ENCODE data around the gene RPP25L. TPM values are rescaled to one million over a fixed set of nuclear protein-coding genes. Genes with fewer than 3 reads are reported as not detected.

The RPP25L gene
- total and polyA plus RNA-seq, 9 of the 15 experiments (the other 6 are each of a cell fraction or from before 2014, with no cell fraction given): 16.3 to 43.7 (median 29.0) TPM

- TF ChIP-seq, protein P1, sequence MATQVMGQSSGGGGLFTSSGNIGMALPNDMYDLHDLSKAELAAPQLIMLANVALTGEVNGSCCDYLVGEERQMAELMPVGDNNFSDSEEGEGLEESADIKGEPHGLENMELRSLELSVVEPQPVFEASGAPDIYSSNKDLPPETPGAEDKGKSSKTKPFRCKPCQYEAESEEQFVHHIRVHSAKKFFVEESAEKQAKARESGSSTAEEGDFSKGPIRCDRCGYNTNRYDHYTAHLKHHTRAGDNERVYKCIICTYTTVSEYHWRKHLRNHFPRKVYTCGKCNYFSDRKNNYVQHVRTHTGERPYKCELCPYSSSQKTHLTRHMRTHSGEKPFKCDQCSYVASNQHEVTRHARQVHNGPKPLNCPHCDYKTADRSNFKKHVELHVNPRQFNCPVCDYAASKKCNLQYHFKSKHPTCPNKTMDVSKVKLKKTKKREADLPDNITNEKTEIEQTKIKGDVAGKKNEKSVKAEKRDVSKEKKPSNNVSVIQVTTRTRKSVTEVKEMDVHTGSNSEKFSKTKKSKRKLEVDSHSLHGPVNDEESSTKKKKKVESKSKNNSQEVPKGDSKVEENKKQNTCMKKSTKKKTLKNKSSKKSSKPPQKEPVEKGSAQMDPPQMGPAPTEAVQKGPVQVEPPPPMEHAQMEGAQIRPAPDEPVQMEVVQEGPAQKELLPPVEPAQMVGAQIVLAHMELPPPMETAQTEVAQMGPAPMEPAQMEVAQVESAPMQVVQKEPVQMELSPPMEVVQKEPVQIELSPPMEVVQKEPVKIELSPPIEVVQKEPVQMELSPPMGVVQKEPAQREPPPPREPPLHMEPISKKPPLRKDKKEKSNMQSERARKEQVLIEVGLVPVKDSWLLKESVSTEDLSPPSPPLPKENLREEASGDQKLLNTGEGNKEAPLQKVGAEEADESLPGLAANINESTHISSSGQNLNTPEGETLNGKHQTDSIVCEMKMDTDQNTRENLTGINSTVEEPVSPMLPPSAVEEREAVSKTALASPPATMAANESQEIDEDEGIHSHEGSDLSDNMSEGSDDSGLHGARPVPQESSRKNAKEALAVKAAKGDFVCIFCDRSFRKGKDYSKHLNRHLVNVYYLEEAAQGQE (IDR thresholded peaks at IDR 0.05; ENCODE audit: borderline replicate concordance): peak; percentile 47; the same call in 1 of the 2 replicates
- TF ChIP-seq, protein P1 (CRISPR knock-in tag; IDR thresholded peaks at IDR 0.05; ENCODE audit: low read depth): no peak
- TF ChIP-seq CTCF (IDR thresholded peaks at IDR 0.05 in 2 of 3, conservative IDR thresholded peaks at IDR 0.05 in 1 of 3; ENCODE audit: insufficient read depth in 2 of 3, low read depth in 1 of 3, low read length in 3 of 3) (peak; percentile 74 to 82 (median 81)), RFX7 (CRISPR knock-in tag; IDR thresholded peaks at IDR 0.05) (no peak), ZNF124 (CRISPR knock-in tag; IDR thresholded peaks at IDR 0.05) (no peak), RB1 (IDR thresholded peaks at IDR 0.05; ENCODE audit: low read depth) (no peak), HEY1 (CRISPR knock-in tag; IDR thresholded peaks at IDR 0.05; ENCODE audit: borderline replicate concordance) (no peak), TCF7L2 (IDR thresholded peaks at IDR 0.05; ENCODE audit: low read depth, low read length) (no peak), ZNF384 (IDR thresholded peaks at IDR 0.05; ENCODE audit: low read depth, low read length) (peak; percentile 67; the same call in 1 of the 2 replicates), RBM25 (IDR thresholded peaks at IDR 0.05; ENCODE audit: low read depth, low read length, severe bottlenecking) (peak; percentile 45), ZNF143 (CRISPR knock-in tag; IDR thresholded peaks at IDR 0.05) (no peak), PCBP2 (IDR thresholded peaks at IDR 0.05; ENCODE audit: low read depth, low read length, poor library complexity, severe bottlenecking) (no peak), NCOR1 (IDR thresholded peaks at IDR 0.05) (no peak), HDAC6 (IDR thresholded peaks at IDR 0.05; ENCODE audit: low read depth, low read length) (no peak)
- TF ChIP-seq, protein P2, sequence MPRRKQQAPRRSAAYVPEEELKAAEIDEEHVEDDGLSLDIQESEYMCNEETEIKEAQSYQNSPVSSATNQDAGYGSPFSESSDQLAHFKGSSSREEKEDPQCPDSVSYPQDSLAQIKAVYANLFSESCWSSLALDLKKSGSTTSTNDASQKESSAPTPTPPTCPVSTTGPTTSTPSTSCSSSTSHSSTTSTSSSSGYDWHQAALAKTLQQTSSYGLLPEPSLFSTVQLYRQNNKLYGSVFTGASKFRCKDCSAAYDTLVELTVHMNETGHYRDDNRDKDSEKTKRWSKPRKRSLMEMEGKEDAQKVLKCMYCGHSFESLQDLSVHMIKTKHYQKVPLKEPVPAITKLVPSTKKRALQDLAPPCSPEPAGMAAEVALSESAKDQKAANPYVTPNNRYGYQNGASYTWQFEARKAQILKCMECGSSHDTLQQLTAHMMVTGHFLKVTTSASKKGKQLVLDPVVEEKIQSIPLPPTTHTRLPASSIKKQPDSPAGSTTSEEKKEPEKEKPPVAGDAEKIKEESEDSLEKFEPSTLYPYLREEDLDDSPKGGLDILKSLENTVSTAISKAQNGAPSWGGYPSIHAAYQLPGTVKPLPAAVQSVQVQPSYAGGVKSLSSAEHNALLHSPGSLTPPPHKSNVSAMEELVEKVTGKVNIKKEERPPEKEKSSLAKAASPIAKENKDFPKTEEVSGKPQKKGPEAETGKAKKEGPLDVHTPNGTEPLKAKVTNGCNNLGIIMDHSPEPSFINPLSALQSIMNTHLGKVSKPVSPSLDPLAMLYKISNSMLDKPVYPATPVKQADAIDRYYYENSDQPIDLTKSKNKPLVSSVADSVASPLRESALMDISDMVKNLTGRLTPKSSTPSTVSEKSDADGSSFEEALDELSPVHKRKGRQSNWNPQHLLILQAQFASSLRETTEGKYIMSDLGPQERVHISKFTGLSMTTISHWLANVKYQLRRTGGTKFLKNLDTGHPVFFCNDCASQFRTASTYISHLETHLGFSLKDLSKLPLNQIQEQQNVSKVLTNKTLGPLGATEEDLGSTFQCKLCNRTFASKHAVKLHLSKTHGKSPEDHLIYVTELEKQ (CRISPR knock-in tag; IDR thresholded peaks at IDR 0.05): no peak
Observed at GRCh38 chr9:34633851-34634550, 22.1 kb upstream of the RPP25L start (continued).

All from K562 (cell line).